HepG2 (cell line): ENCODE results near the gene LCE7A. TPM values are rescaled to one million over a fixed set of nuclear protein-coding genes. Genes with fewer than 3 reads are reported as not detected.

Source experiments
- ATAC-seq: fragments of 200-7000 bp; cut with Tn5 transposase; 3 replicates; pipeline ENCODE4 v1.9.1; 2020; ENCODE audit warnings: mild to moderate bottlenecking, moderate library complexity
- BruUV-seq: library from RNA; stranded (reverse); fragments of 400-500 nt; replicated peaks from 2 replicates; lab custom pipeline; 2021; lab: Mats Ljungman, UMichigan
- CTCF ChIA-PET: fragments of 300-600 bp; formaldehyde crosslinking; extraction: SDS; loops from one replicate; lab custom pipeline; 2021; ENCODE audit warnings: low total read pairs, inconsistent platforms, low intra/inter-chr PET ratio; lab: Yijun Ruan, JAX
- POLR2A ChIA-PET: fragments of 350-600 bp; sonication (Branson Sonifier 250); formaldehyde crosslinking; loops from one replicate; lab custom pipeline; 2020; ENCODE audit warnings: antibody characterized with exemption, inconsistent platforms; lab: Yijun Ruan, JAX
- DNase-seq: peaks from one replicate; pipeline ENCODE4 v3.0.0-alpha.2; 2015; ENCODE audit warnings: low spot score
- FAIRE-seq: peaks from 3 replicates; lab custom pipeline; 2011; peaks lifted over from hg19 to GRCh38; lab: Jason Lieb, UNC
- H2AFZ ChIP-seq: one replicate; pipeline ENCODE4 v1.6.1; 2011; ENCODE audit warnings: low read length, inconsistent platforms
- H3K27ac ChIP-seq: fragments of 300-600 bp; 3 replicates; pipeline ENCODE4 v1.8.0; 2011; ENCODE audit warnings: mixed run types, mild to moderate bottlenecking, mixed read lengths, low read length, inconsistent platforms; ENCODE audit not compliant: insufficient read depth; ENCODE audit errors: extremely low read length
- H3K27me3 ChIP-seq, 2 experiments: fragments of 200-600 bp in 1 of 2; 2 replicates in 1 of 2; 3 replicates in 1 of 2; pipeline versions ENCODE4 v1.6.0 to v1.8.0; 2011; ENCODE audit warnings: low read length in 2 of 2, mild to moderate bottlenecking in 2 of 2, moderate library complexity in 2 of 2, inconsistent platforms in 1 of 2; ENCODE audit not compliant: insufficient read depth in 2 of 2, control insufficient read depth in 1 of 2
- H3K36me3 ChIP-seq, 2 experiments: fragments of 200-600 bp in 1 of 2; replicated peaks in 1 of 2; 2 replicates in 1 of 2; 3 replicates in 1 of 2; pipeline versions ENCODE4 v1.5.1 to v1.8.0; 2011; ENCODE audit warnings: low read length in 2 of 2, inconsistent platforms in 1 of 2; ENCODE audit not compliant: insufficient read depth in 2 of 2, control insufficient read depth in 1 of 2
- H3K4me1 ChIP-seq: 2 replicates; pipeline ENCODE4 v1.5.1; 2012; ENCODE audit warnings: low read length, inconsistent platforms; ENCODE audit not compliant: insufficient read depth
- H3K4me2 ChIP-seq: 2 replicates; pipeline ENCODE4 v1.6.0; 2011; ENCODE audit warnings: low read depth, low read length, inconsistent platforms
- H3K4me3 ChIP-seq, 3 experiments: fragments of 200-600 bp in 1 of 3; sonication (generic), shearing (Covaris generic) in 1 of 3; replicated peaks in 1 of 3; 2 replicates each; pipeline ENCODE4 v1.5.1; 2011 to 2016; ENCODE audit warnings: low read length in 3 of 3, inconsistent platforms in 2 of 3, low read depth in 2 of 3, mild to moderate bottlenecking in 2 of 3, control low read depth in 1 of 3, mixed read lengths in 1 of 3; ENCODE audit not compliant: insufficient read depth in 1 of 3
- H3K79me2 ChIP-seq: one replicate; pipeline ENCODE4 v1.6.1; 2011; ENCODE audit warnings: low read length, inconsistent platforms; ENCODE audit not compliant: insufficient read depth
- H3K9ac ChIP-seq: 2 replicates; pipeline ENCODE4 v1.6.0; 2011; ENCODE audit warnings: mild to moderate bottlenecking, low read depth, low read length, inconsistent platforms; ENCODE audit not compliant: insufficient read depth
- H3K9me3 ChIP-seq: 2 replicates; pipeline ENCODE4 v1.5.1; 2012; ENCODE audit warnings: mild to moderate bottlenecking, low read length
- H4K20me1 ChIP-seq: 2 replicates; pipeline ENCODE4 v1.6.0; 2011; ENCODE audit warnings: inconsistent platforms, mild to moderate bottlenecking, low read length, moderate library complexity; ENCODE audit not compliant: insufficient read depth
- HCFC1 ChIP-seq: fragments of 150-350 bp; IDR thresholded peaks from 2 replicates; pipeline ENCODE4 v1.6.1; 2014; ENCODE audit warnings: low read depth, low read length
- MAFK ChIP-seq, 2 experiments: IDR thresholded peaks in 1 of 2; conservative IDR thresholded peaks in 1 of 2; 2 replicates each; pipeline ENCODE4 v1.6.1; 2011; ENCODE audit warnings: improper control_type of control experiment in 2 of 2, low read length in 2 of 2
- SIX4 ChIP-seq: sonication (generic); formaldehyde crosslinking; IDR thresholded peaks from 2 replicates; pipeline ENCODE4 v1.4.0; 2020; ENCODE audit warnings: missing genetic modification reagents
- SUZ12 ChIP-seq: fragments of 150-350 bp; IDR thresholded peaks from 2 replicates; pipeline ENCODE4 v1.6.1; 2014; ENCODE audit warnings: low read depth, low read length
- TCF12 ChIP-seq, 2 experiments: fragments of 450-650 bp in 1 of 2; sonication (generic) in 1 of 2; formaldehyde crosslinking in 1 of 2; IDR thresholded peaks; 2 replicates each; pipeline versions ENCODE4 v1.6.1 to v1.8.0; 2017 to 2022; ENCODE audit warnings: antibody characterized with exemption in 1 of 2, mild to moderate bottlenecking in 1 of 2, missing genetic modification reagents in 1 of 2, moderate library complexity in 1 of 2
- ZNF230 ChIP-seq: sonication (generic); formaldehyde crosslinking; IDR thresholded peaks from 2 replicates; pipeline ENCODE4 v1.4.0; 2020; ENCODE audit warnings: mild to moderate bottlenecking, missing genetic modification reagents
- ZNF660 ChIP-seq: sonication (generic); formaldehyde crosslinking; IDR thresholded peaks from 2 replicates; pipeline ENCODE4 v1.5.1; 2020; ENCODE audit warnings: mild to moderate bottlenecking, low read depth, missing genetic modification reagents, borderline replicate concordance
- WGBS: methylation state at CpG from one replicate; pipeline ENCODE4 v1.1.6; 2017; ENCODE audit warnings: low lambda C conversion rate; 5-methylcytosine and 5-hydroxymethylcytosine counted together
- in situ Hi-C: cut with HindIII; loops from 2 replicates; pipeline ENCODE4 v1.10.0; 2017; ENCODE audit warnings: low pct_unique_long_range_greater_than_20kb; ENCODE audit not compliant: extremely low pct_ligation_motif_present
- intact Hi-C: fragments of 100-400 bp; cut with micrococcal nuclease; formaldehyde crosslinking; loops from one replicate; pipeline ENCODE4 v1.10.0; 2022; ENCODE audit not compliant: unreplicated experiment
- polyA plus RNA-seq, 8 experiments: library from polyadenylated mRNA; depleted of rRNA in 3 of 8; stranded (reverse) in 7 of 8; unstranded in 1 of 8; fragments of >200 nt; fragmentation: Illumina TruSeq in 4 of 8; extraction: Trizol in 4 of 8; gene quantifications; 2 replicates each; pipeline versions ENCODE4 v1.2.1 to v1.2.3, GENCODE V29; 2011 to 2016; ENCODE audit warnings: low read depth in 4 of 8, missing spikeins in 1 of 8, mixed read lengths in 1 of 8; ENCODE audit not compliant: insufficient read depth in 1 of 8
- total RNA-seq, 5 experiments: library from RNA; depleted of rRNA; stranded (reverse); fragments of >200 nt; fragmentation: Illumina TruSeq; extraction: Trizol; gene quantifications; 2 replicates each; pipeline ENCODE4 v1.2.3, GENCODE V29; 2016; ENCODE audit warnings: low read depth in 1 of 5
- TF ChIP-seq, protein P1 (sequence below): sonication (generic); formaldehyde crosslinking; IDR thresholded peaks from 2 replicates; pipeline ENCODE4 v1.5.0; 2020; ENCODE audit warnings: missing genetic modification reagents
- TF ChIP-seq, protein P2 (sequence below): sonication (generic); formaldehyde crosslinking; IDR thresholded peaks from 2 replicates; pipeline ENCODE4 v1.8.0; 2022; ENCODE audit warnings: mild to moderate bottlenecking, missing genetic modification reagents, moderate library complexity

LCE7A gene
- total and polyA plus RNA-seq, 2 of the 13 experiments (the other 11 are each of a cell fraction or from before 2014, with no cell fraction given): not detected

DNA sequence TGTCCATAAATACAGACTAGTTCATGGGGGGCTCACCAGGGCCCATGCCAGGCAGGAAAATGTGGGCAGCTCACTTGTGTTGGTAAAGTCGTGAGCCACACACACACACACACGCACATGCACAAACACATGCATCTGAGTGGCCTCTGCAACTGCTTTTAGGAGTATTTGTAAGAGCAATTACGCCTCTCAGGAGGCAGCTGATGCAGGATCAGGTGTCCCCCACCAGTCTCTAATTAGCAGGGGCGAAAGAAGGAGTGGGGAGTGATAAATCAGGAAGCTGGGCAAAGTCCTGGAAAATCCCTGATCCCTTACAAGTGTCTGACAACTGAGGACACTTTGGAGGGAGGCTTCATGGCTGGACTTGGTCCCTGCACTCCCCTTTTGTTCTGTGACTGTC is 42.8 kb downstream of the LCE7A start:
- H3K27ac ChIP-seq: no peak overlapping the region
- no TSS peak for BruUV-seq
- FAIRE-seq: no peak
- in situ Hi-C loops: no loop called here
- ChIA-PET POLR2A (no interaction called here), CTCF (no interaction called here)
- H2AFZ ChIP-seq: no peak overlapping the region
- ATAC-seq: no peak
- H4K20me1 ChIP-seq: no peaks in the 10 kb centered on the region
- no peaks in the 10 kb centered on the region for H3K79me2 ChIP-seq
- 0% methylated on average over 2 of the region's 4 CpGs for WGBS
- no peaks in the 10 kb centered on the region for H3K4me1 ChIP-seq
- H3K36me3 ChIP-seq: no peaks in the 10 kb centered on the region
- intact Hi-C loops: no loop called here
- H3K4me2 ChIP-seq: no peak overlapping the region
- no peak for TF ChIP-seq ZNF230 (CRISPR knock-in tag)
- TF ChIP-seq TCF12 (IDR thresholded peaks at IDR 0.05): no peak
- no peak for TF ChIP-seq TCF12 (CRISPR knock-in tag; IDR thresholded peaks at IDR 0.05)
- no peak for TF ChIP-seq SUZ12
- H3K4me3 ChIP-seq: no peak overlapping the region
- no peak for DNase-seq
- H3K9ac ChIP-seq: no peak overlapping the region
- peaks cover 0 to 7% of the 10 kb centered on the region in 2 experiments; a peak in 2 of 5 replicates for H3K27me3 ChIP-seq
- no peaks in the 10 kb centered on the region for H3K9me3 ChIP-seq

DNA sequence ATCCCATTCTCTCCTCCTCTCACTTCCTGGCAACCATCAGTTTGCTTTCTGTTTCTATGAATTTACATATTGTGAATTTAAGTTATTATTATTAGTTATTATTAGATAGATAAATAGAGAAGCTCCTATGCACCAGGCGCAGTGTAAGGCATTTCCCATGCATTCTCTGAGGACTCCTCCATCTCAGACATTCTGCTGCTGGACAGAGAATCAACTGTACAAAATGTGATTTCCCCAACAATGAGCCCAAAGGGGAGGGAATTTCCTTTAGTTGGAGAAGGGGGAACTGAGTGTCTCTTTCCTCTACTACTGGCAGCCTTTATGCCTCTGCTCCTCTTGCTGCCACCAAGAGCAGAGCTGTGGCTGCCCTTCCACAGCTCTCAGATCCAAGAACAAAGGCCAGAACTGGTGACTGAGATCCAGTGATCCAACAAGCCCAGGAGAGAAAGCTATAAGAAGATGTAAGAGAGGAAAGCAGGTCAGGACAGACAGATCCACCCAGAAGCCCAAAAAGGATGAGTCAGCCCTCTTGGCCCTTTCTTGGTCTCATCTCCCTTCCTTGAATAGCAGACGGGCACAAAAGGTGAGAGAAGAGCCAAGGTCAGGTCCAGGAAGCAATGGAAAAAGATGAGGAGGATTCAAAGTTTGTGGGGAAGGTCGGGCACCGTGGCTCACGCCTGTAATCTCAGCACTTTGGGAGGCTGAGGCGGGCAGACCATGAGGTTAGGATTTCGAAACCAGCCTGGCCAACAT is 45.1 kb downstream of the LCE7A start:
- TF ChIP-seq, protein P1, sequence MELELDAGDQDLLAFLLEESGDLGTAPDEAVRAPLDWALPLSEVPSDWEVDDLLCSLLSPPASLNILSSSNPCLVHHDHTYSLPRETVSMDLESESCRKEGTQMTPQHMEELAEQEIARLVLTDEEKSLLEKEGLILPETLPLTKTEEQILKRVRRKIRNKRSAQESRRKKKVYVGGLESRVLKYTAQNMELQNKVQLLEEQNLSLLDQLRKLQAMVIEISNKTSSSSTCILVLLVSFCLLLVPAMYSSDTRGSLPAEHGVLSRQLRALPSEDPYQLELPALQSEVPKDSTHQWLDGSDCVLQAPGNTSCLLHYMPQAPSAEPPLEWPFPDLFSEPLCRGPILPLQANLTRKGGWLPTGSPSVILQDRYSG (CRISPR knock-in tag): no peak
- TF ChIP-seq HCFC1 (no peak), ZNF660 (no peak), MAFK (conservative IDR thresholded peaks at IDR 0.05 in 1 of 2, IDR thresholded peaks at IDR 0.05 in 1 of 2; ENCODE audit: low read length in 2 of 2) (0 out of 4 replicates have a peak, but pooled peaks of 1 of the 2 experiments have one; percentile 12), SIX4 (CRISPR knock-in tag) (no peak)
- TF ChIP-seq, protein P2, sequence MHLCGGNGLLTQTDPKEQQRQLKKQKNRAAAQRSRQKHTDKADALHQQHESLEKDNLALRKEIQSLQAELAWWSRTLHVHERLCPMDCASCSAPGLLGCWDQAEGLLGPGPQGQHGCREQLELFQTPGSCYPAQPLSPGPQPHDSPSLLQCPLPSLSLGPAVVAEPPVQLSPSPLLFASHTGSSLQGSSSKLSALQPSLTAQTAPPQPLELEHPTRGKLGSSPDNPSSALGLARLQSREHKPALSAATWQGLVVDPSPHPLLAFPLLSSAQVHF (CRISPR knock-in tag): no peak
- DNase-seq (no peak), ATAC-seq (no peak), FAIRE-seq (no peak)
- ChIA-PET CTCF (no interaction called here), POLR2A (no interaction called here)
- Histone ChIP-seq H3K36me3 (no peaks in the 10 kb centered on the region), H3K4me2 (no peak overlapping the region), H3K9me3 (no peaks in the 10 kb centered on the region), H3K4me3 (no peak overlapping the region), H3K4me1 (no peaks in the 10 kb centered on the region), H3K9ac (no peak overlapping the region), H3K79me2 (no peaks in the 10 kb centered on the region), H3K27ac (no peak overlapping the region), H2AFZ (no peak overlapping the region), H4K20me1 (no peaks in the 10 kb centered on the region), H3K27me3 (no peaks in the 10 kb centered on the region; a peak in 1 of 5 replicates)
- WGBS: 9% methylated on average over 7 of the region's 7 CpGs
- in situ Hi-C loops (no loop called here), intact Hi-C loops (no loop called here)
- no TSS peak for BruUV-seq
